B cell (primary cell): ENCODE data around the gene PTPRN2. TPM values are rescaled to one million over a fixed set of nuclear protein-coding genes. Genes with fewer than 3 reads are reported as not detected.

Source experiments
- ATAC-seq: fragments of 200-7000 bp; cut with Tn5 transposase; one replicate; pipeline ENCODE4 v1.10.0; 2021; ENCODE audit warnings: low read depth, mild to moderate bottlenecking, moderate number of reproducible peaks, moderate library complexity
- CTCF ChIA-PET: fragments of 350-600 bp; sonication (Branson Sonifier 250); formaldehyde crosslinking; loops from one replicate; lab custom pipeline; 2021; ENCODE audit warnings: antibody characterized with exemption, inconsistent platforms; lab: Charles Lee
- POLR2A ChIA-PET: fragments of 350-600 bp; sonication (Branson Sonifier 250); formaldehyde crosslinking; loops from one replicate; lab custom pipeline; 2021; ENCODE audit warnings: antibody characterized with exemption; lab: Charles Lee
- DNase-seq: peaks from one replicate; pipeline ENCODE4 v3.0.0; 2013
- H2AFZ ChIP-seq: 2 replicates; pipeline ENCODE4 v1.6.1; 2012; ENCODE audit warnings: mild to moderate bottlenecking, low read depth, low read length; ENCODE audit not compliant: insufficient read depth, poor library complexity, severe bottlenecking
- H3K27ac ChIP-seq, 2 donors: 1 replicate in 1 of 2; 2 replicates in 1 of 2; pipeline ENCODE4 v1.5.1; 2012 to 2013; ENCODE audit warnings: low read length in 2 of 2, mild to moderate bottlenecking in 2 of 2, moderate library complexity in 1 of 2
- H3K27me3 ChIP-seq, 4 experiments: fragments of 200-600 bp in 1 of 4; sonication (generic) in 1 of 4; replicated peaks in 1 of 4; 1 replicate in 2 of 4; 2 replicates in 2 of 4; pipeline versions ENCODE4 v1.6.1 to v1.7.0; 2013 to 2016; ENCODE audit warnings: low read length in 3 of 4, mild to moderate bottlenecking in 2 of 4, mixed read lengths in 1 of 4, moderate library complexity in 1 of 4; ENCODE audit not compliant: insufficient read depth in 4 of 4, control insufficient read depth in 3 of 4; ENCODE audit errors: control extremely low read depth in 1 of 4
- H3K36me3 ChIP-seq, 2 experiments: replicated peaks in 1 of 2; 1 replicate in 1 of 2; 2 replicates in 1 of 2; pipeline versions ENCODE4 v1.6.1 to v1.7.1; 2013; ENCODE audit warnings: low read length in 1 of 2; ENCODE audit not compliant: insufficient read depth in 2 of 2, control insufficient read depth in 1 of 2; ENCODE audit errors: control extremely low read depth in 1 of 2, extremely low read depth in 1 of 2
- H3K4me1 ChIP-seq, 2 donors: fragments of 200-600 bp in 1 of 2; sonication (generic) in 1 of 2; 1 replicate in 1 of 2; 2 replicates in 1 of 2; pipeline versions ENCODE4 v1.5.1 to v1.6.1; 2013 to 2017; ENCODE audit warnings: low read length in 2 of 2; ENCODE audit not compliant: control insufficient read depth in 2 of 2, insufficient read depth in 2 of 2
- H3K4me2 ChIP-seq: replicated peaks from 2 replicates; pipeline ENCODE3; 2012; ENCODE audit warnings: mild to moderate bottlenecking, low read depth, low read length; ENCODE audit not compliant: poor library complexity, severe bottlenecking
- H3K4me3 ChIP-seq, 5 experiments: fragments of 200-600 bp in 1 of 5; sonication (generic) in 1 of 5; 1 replicate in 3 of 5; 2 replicates in 2 of 5; pipeline versions ENCODE4 v1.5.1 to v1.7.0; 2011 to 2016; ENCODE audit warnings: low read length in 4 of 5, mild to moderate bottlenecking in 4 of 5, low read depth in 2 of 5, control low read depth in 1 of 5, moderate library complexity in 1 of 5; ENCODE audit not compliant: insufficient read depth in 1 of 5; ENCODE audit errors: control extremely low read depth in 1 of 5, extremely low read depth in 1 of 5
- H3K79me2 ChIP-seq: fragments of 200-600 bp; sonication (generic); one replicate; pipeline ENCODE4 v1.6.0; 2016; ENCODE audit warnings: low read length; ENCODE audit not compliant: control insufficient read depth, insufficient read depth
- H3K9ac ChIP-seq: fragments of 200-600 bp; sonication (generic); 2 replicates; pipeline ENCODE4 v1.6.1; 2017; ENCODE audit warnings: mild to moderate bottlenecking, low read length, moderate library complexity
- H3K9me3 ChIP-seq, 3 donors: one replicate each; pipeline versions ENCODE4 v1.6.1 to v1.7.1; 2013; ENCODE audit warnings: low read length in 2 of 3; ENCODE audit not compliant: control insufficient read depth in 2 of 3, insufficient read depth in 1 of 3; ENCODE audit errors: control extremely low read depth in 1 of 3
- H4K20me1 ChIP-seq: 2 replicates; pipeline ENCODE4 v1.6.0; 2012; ENCODE audit warnings: mild to moderate bottlenecking, low read length; ENCODE audit not compliant: insufficient read depth, control insufficient read depth, poor library complexity, severe bottlenecking
- H3K27ac Mint-ChIP-seq: one replicate; pipeline ENCODE4 v1.8.0; 2021; ENCODE audit warnings: mixed read lengths
- H3K27me3 Mint-ChIP-seq: one replicate; pipeline ENCODE4 v1.8.0; 2021; ENCODE audit warnings: mixed read lengths
- H3K4me1 Mint-ChIP-seq: one replicate; pipeline ENCODE4 v1.8.0; 2021; ENCODE audit warnings: mixed read lengths
- H3K4me3 Mint-ChIP-seq: one replicate; pipeline ENCODE4 v1.8.0; 2021; ENCODE audit warnings: mixed read lengths
- H3K9me3 Mint-ChIP-seq: one replicate; pipeline ENCODE4 v1.8.0; 2022; ENCODE audit warnings: mixed read lengths; ENCODE audit not compliant: insufficient read depth
- EZH2 ChIP-seq: IDR thresholded peaks from 2 replicates; pipeline ENCODE4 v1.6.1; 2012; ENCODE audit warnings: borderline replicate concordance, low read depth, mild to moderate bottlenecking, moderate library complexity, low read length; ENCODE audit not compliant: insufficient read depth, poor library complexity, severe bottlenecking
- WGBS: methylation state at CpG from one replicate; pipeline ENCODE4 v1.1.5; 2013; ENCODE audit warnings: missing lambda C conversion rate; ENCODE audit not compliant: insufficient coverage; 5-methylcytosine and 5-hydroxymethylcytosine counted together
- intact Hi-C: fragments of 100-400 bp; cut with micrococcal nuclease; formaldehyde crosslinking; loops from one replicate; pipeline ENCODE4 v1.10.0; 2022
- polyA plus RNA-seq: library from polyadenylated mRNA; depleted of rRNA; stranded (reverse); fragments of >200 nt; gene quantifications from 2 replicates; pipeline ENCODE4 v1.2.3, GENCODE V29; 2012
- total RNA-seq, 2 donors: library from RNA; stranded (reverse); fragments of 120-200 nt in 1 of 2; gene quantifications; 1 replicate in 1 of 2; 2 replicates in 1 of 2; pipeline versions ENCODE4 v1.2.3 to v1.2.4, GENCODE V29; 2013 to 2022
- TF ChIP-seq, protein P1 (sequence below): fragments of 200-600 bp; IDR thresholded peaks from one replicate; pipeline ENCODE4 v1.8.0; 2022; ENCODE audit warnings: antibody characterized with exemption, mild to moderate bottlenecking

The PTPRN2 gene
- total and polyA plus RNA-seq, 2 donors (not counting 1 experiment from before 2014, with no cell fraction given) = 2.0 to 5.0 TPM

- Histone ChIP-seq H2AFZ (no peak overlapping the region), H3K4me1 (no peaks in the 10 kb centered on the region), H3K9ac (no peak overlapping the region), H3K27ac (no peak overlapping the region), H3K4me3 (no peak overlapping the region), H3K79me2 (no peaks in the 10 kb centered on the region), H3K36me3 (no peaks in the 10 kb centered on the region), H3K27me3 (no peaks in the 10 kb centered on the region), H3K9me3 (peaks cover 0 to 9% (median 0%) of the 10 kb centered on the region in 3 donors), H4K20me1 (no peaks in the 10 kb centered on the region), H3K4me2 (no peak overlapping the region)
- Mint-ChIP-seq H3K9me3 (no peaks in the 10 kb centered on the region), H3K27ac (no peak overlapping the region), H3K4me1 (no peaks in the 10 kb centered on the region), H3K27me3 (peaks cover 12% of the 10 kb centered on the region), H3K4me3 (no peak overlapping the region)
- DNase-seq (no peak), ATAC-seq (no peak)
- intact Hi-C loops = no loop called here
- no peak for TF ChIP-seq EZH2
- TF ChIP-seq, protein P1, sequence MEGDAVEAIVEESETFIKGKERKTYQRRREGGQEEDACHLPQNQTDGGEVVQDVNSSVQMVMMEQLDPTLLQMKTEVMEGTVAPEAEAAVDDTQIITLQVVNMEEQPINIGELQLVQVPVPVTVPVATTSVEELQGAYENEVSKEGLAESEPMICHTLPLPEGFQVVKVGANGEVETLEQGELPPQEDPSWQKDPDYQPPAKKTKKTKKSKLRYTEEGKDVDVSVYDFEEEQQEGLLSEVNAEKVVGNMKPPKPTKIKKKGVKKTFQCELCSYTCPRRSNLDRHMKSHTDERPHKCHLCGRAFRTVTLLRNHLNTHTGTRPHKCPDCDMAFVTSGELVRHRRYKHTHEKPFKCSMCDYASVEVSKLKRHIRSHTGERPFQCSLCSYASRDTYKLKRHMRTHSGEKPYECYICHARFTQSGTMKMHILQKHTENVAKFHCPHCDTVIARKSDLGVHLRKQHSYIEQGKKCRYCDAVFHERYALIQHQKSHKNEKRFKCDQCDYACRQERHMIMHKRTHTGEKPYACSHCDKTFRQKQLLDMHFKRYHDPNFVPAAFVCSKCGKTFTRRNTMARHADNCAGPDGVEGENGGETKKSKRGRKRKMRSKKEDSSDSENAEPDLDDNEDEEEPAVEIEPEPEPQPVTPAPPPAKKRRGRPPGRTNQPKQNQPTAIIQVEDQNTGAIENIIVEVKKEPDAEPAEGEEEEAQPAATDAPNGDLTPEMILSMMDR = no peak
- POLR2A ChIA-PET = no interaction called here
- CTCF ChIA-PET = no interaction called here
- 83% methylated on average over 10 of the region's 11 CpGs for WGBS
These were observed 1073.3 kb downstream of the PTPRN2 start for GRCh38 chr7:157514306-157514705.

DNA sequence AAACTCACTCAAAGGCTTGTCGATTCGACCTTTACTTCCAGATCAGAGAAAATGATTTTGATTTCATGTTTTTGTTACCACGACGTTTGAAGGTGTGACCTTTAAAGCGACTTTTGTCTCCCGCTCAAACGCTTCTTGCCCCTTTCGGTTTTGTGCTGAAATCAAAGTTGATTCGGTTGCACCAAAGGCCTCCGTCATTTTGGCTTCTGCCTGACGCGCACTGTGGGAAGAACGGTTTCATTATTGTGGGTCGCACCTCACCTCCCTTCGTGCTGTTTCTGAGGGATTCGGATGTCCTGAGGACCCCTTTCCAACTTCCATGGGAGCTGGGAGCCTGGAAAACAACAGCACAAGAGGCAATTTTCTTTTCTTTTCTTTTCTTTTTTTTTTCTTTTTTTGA lies 1073.9 kb downstream of the PTPRN2 start:
- Mint-ChIP-seq H3K4me3 (no peak overlapping the region), H3K27ac (no peak overlapping the region), H3K9me3 (no peaks in the 10 kb centered on the region), H3K4me1 (no peaks in the 10 kb centered on the region), H3K27me3 (peaks cover 12% of the 10 kb centered on the region)
- TF ChIP-seq, protein P1 = no peak
- no peak for TF ChIP-seq EZH2
- ATAC-seq (no peak), DNase-seq (no peak)
- Histone ChIP-seq H3K36me3 (no peaks in the 10 kb centered on the region), H3K9me3 (peaks cover 0 to 9% (median 0%) of the 10 kb centered on the region in 3 donors), H3K4me1 (no peaks in the 10 kb centered on the region), H3K4me2 (no peak overlapping the region), H3K27me3 (peaks cover 0 to 1% (median 0%) of the 10 kb centered on the region in 4 experiments), H3K79me2 (no peaks in the 10 kb centered on the region), H3K9ac (no peak overlapping the region), H4K20me1 (no peaks in the 10 kb centered on the region), H3K4me3 (no peak overlapping the region), H2AFZ (no peak overlapping the region), H3K27ac (no peak overlapping the region)
- 92% methylated on average over 16 of the region's 16 CpGs for WGBS
- CTCF ChIA-PET = no interaction called here
- intact Hi-C loops = no loop called here
- POLR2A ChIA-PET = no interaction called here
